Transverse colon (tissue), 4 donors: ENCODE data around the gene NKIRAS2.

ENCODE experiments used
- CTCF ChIP-seq, 5 experiments: fragments of 200-600 bp in 3 of 5; fragments of 450-650 bp in 2 of 5; sonication (generic) in 3 of 5; IDR thresholded peaks; 1 replicate in 2 of 5; 2 replicates in 3 of 5; pipeline ENCODE4 v1.5.1; 2016 to 2017; ENCODE audit warnings: antibody characterized with exemption in 5 of 5, inconsistent platforms in 3 of 5, mild to moderate bottlenecking in 2 of 5, moderate library complexity in 1 of 5
- EP300 ChIP-seq: sonication (generic); formaldehyde crosslinking; IDR thresholded peaks from one replicate; pipeline ENCODE4 v1.6.1; 2017; ENCODE audit warnings: antibody characterized with exemption, low read depth
- POLR2A ChIP-seq: fragments of 450-650 bp; IDR thresholded peaks from one replicate; pipeline ENCODE4 v1.6.1; 2016; ENCODE audit warnings: antibody characterized with exemption, mild to moderate bottlenecking, moderate library complexity
- POLR2AphosphoS5 ChIP-seq, 3 donors: sonication (generic); formaldehyde crosslinking; IDR thresholded peaks; one replicate each; pipeline ENCODE4 v1.6.1; 2016; ENCODE audit warnings: antibody characterized with exemption in 3 of 3

- TF ChIP-seq CTCF (IDR thresholded peaks at IDR 0.05) (no peak), POLR2AphosphoS5 (IDR thresholded peaks at IDR 0.05) (no peak), POLR2A (no peak), EP300 (no peak)
These were observed 35.6 kb downstream of the NKIRAS2 start for GRCh38 chr17:42055496-42055895.
